DOHH2 (cell line): ENCODE data around the gene DNPH1.

Source experiments
- CTCF ChIP-seq: fragments of 200-600 bp; sonication (generic); IDR thresholded peaks from one replicate; pipeline ENCODE4 v1.5.1; 2014; ENCODE audit warnings: antibody characterized with exemption, mild to moderate bottlenecking, low read depth, low read length; ENCODE audit not compliant: poor library complexity, severe bottlenecking
- EZH2phosphoT487 ChIP-seq: fragments of 200-600 bp; sonication (generic); IDR thresholded peaks from 2 replicates; pipeline ENCODE4 v1.6.1; 2017; ENCODE audit warnings: borderline replicate concordance, mild to moderate bottlenecking, antibody characterized with exemption, low read length, moderate library complexity, mixed read lengths

GRCh38 chr6:43175676-43176422 is 53.4 kb downstream of the DNPH1 start:
- TF ChIP-seq CTCF, result no peak
- no peak for TF ChIP-seq EZH2phosphoT487
